ENCODE results near the gene KRT17.
"Not testable (repeated sequence)": the region's sequence is repeated elsewhere in the genome, so short reads cannot be mapped to it uniquely, and the experiment has no call there.

KRT17 gene

DNA sequence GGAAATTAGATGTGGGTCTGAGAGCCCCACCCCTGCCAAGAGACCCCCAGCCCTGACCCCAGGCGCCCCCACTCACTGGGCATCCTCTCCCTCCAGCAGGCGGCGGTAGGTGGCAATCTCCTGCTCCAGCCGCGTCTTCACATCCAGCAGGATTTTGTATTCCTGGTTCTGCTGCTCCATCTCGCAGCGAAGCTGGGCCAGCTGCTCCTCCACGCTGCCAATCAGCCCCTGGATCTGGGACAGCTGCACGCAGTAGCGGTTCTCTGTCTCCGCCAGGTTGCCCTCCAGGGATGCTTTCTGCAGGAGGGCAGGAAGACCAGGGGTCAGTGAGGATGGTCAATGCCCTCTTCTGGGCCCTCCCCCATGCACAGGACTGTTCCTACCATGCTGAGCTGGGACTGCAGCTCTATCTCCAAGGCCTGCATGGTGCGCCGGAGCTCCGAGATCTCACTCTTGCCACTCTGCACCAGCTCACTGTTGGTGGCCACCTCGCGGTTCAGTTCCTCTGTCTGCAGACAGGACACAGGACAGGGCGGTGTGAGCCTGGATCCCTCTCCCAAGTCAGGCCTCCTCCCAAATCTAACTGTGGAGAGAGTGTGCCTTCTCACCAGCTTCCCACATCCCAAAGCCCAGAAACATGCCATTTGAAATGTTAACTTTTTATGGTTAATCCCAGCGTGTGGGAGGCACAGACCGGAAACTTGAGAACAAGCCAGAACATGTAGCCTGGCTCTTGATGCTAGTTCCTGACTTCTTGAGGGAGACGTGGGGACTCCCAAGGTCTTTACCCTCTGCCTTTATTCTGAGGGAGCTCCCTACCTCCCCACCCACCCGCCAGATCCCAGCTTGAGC lies 3.6 kb downstream of the KRT17 start:
- no peaks in the 10 kb centered on the region for H3K27me3 ChIP-seq (ENCODE audit: insufficient read depth, low read depth, severe bottlenecking)
- no peak overlapping the region for H3K27ac ChIP-seq
- H3K9me3 ChIP-seq (ENCODE audit: severe bottlenecking), result no peaks in the 10 kb centered on the region
- DNase-seq, result no peak
- H3K4me3 ChIP-seq (ENCODE audit: low read depth, low read length), result no peak overlapping the region
- no peak for TF ChIP-seq CTCF (IDR thresholded peaks at IDR 0.05; ENCODE audit: low read depth, low read length)
- H3K36me3 ChIP-seq, result no peaks in the 10 kb centered on the region

- not testable (repeated sequence) for H3K9me3 ChIP-seq (ENCODE audit: severe bottlenecking); H3K4me3 ChIP-seq (ENCODE audit: low read depth, low read length); H3K27me3 ChIP-seq (ENCODE audit: insufficient read depth, low read depth, severe bottlenecking); H3K27ac ChIP-seq; DNase-seq; H3K36me3 ChIP-seq
Measured at GRCh38 chr17:41619927-41620582, 4.3 kb downstream of the KRT17 start.

- DNase-seq, result no peak
- H3K4me3 ChIP-seq (ENCODE audit: low read depth, low read length), result no peak overlapping the region
- H3K27me3 ChIP-seq (ENCODE audit: insufficient read depth, low read depth, severe bottlenecking), result no peaks in the 10 kb centered on the region
- no peak overlapping the region for H3K27ac ChIP-seq
- no peak for TF ChIP-seq CTCF (IDR thresholded peaks at IDR 0.05; ENCODE audit: low read depth, low read length)
- H3K9me3 ChIP-seq (ENCODE audit: severe bottlenecking), result no peaks in the 10 kb centered on the region
- H3K36me3 ChIP-seq, result no peaks in the 10 kb centered on the region
Measured at GRCh38 chr17:41619036-41619926, 5.1 kb downstream of the KRT17 start.

- Histone ChIP-seq H3K36me3 (no peaks in the 10 kb centered on the region), H3K27ac (no peak overlapping the region), H3K9me3 (ENCODE audit: severe bottlenecking) (no peaks in the 10 kb centered on the region), H3K27me3 (ENCODE audit: insufficient read depth, low read depth, severe bottlenecking) (no peaks in the 10 kb centered on the region), H3K4me3 (ENCODE audit: low read depth, low read length) (no peak overlapping the region)
- no peak for TF ChIP-seq CTCF (IDR thresholded peaks at IDR 0.05; ENCODE audit: low read depth, low read length)
- no peak for DNase-seq
Measured at GRCh38 chr17:41618341-41619035, 5.9 kb downstream of the KRT17 start.

DNA sequence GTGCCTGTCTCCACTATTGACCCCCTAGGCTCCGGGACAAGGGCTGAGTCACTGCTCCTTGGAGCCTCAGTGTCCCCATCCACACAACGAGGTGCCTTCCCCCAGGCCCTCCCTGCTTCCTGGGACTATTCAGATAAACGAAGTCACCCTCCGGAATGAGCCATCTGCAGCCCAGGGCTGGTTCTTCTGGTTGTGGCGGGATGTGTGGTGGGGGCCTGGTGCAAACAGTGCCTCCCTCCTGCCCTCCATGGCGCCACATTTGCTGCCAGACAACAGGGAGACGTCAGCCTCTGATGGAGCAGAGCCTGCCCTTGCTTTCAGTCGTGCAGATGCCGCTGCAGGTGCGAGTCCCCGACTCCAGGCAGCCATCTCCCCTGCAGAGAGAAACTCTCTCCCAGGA lies 6.7 kb downstream of the KRT17 start:
- no peaks in the 10 kb centered on the region for H3K9me3 ChIP-seq (ENCODE audit: severe bottlenecking)
- no peak overlapping the region for H3K27ac ChIP-seq
- H3K4me3 ChIP-seq (ENCODE audit: low read depth, low read length), result no peak overlapping the region
- no peak for TF ChIP-seq CTCF (IDR thresholded peaks at IDR 0.05; ENCODE audit: low read depth, low read length)
- no peaks in the 10 kb centered on the region for H3K36me3 ChIP-seq
- no peak for DNase-seq
- H3K27me3 ChIP-seq (ENCODE audit: insufficient read depth, low read depth, severe bottlenecking), result no peaks in the 10 kb centered on the region

All from WERI-Rb-1 (cell line).